ENCODE data around the gene PCSK4. TPM values are rescaled to one million over a fixed set of nuclear protein-coding genes. Genes with fewer than 3 reads are reported as not detected.

The PCSK4 gene
- total RNA-seq, 1 donor from 2014 or later: 3.2 TPM

- H3K27me3 Mint-ChIP-seq (ENCODE audit: unreplicated experiment): no peaks in the 10 kb centered on the region
- DNase-seq (ENCODE audit: extremely low spot score, unreplicated experiment): no peak
- H3K4me1 Mint-ChIP-seq (ENCODE audit: unreplicated experiment): peaks cover 10% of the 10 kb centered on the region
- no peaks in the 10 kb centered on the region for H3K9me3 Mint-ChIP-seq (ENCODE audit: unreplicated experiment)
- no peak overlapping the region for H3K27ac Mint-ChIP-seq (ENCODE audit: unreplicated experiment)
- H3K36me3 Mint-ChIP-seq (ENCODE audit: unreplicated experiment): peaks cover 6% of the 10 kb centered on the region
- no peak overlapping the region for H3K4me3 Mint-ChIP-seq (ENCODE audit: unreplicated experiment)
- no peak for TF ChIP-seq CTCF (IDR thresholded peaks at IDR 0.05)
Measured at GRCh38 chr19:1434040-1434366, 56.1 kb downstream of the PCSK4 start.

- Mint-ChIP-seq H3K4me1 (ENCODE audit: unreplicated experiment) (peaks cover 8% of the 10 kb centered on the region), H3K9me3 (ENCODE audit: unreplicated experiment) (no peaks in the 10 kb centered on the region), H3K27me3 (ENCODE audit: unreplicated experiment) (no peaks in the 10 kb centered on the region), H3K4me3 (ENCODE audit: unreplicated experiment) (no peak overlapping the region), H3K36me3 (ENCODE audit: unreplicated experiment) (peaks cover 6% of the 10 kb centered on the region), H3K27ac (ENCODE audit: unreplicated experiment) (no peak overlapping the region)
- no peak for DNase-seq (ENCODE audit: extremely low spot score, unreplicated experiment)
- no peak for TF ChIP-seq CTCF (IDR thresholded peaks at IDR 0.05)
Measured at GRCh38 chr19:1433119-1434039, 56.8 kb downstream of the PCSK4 start.

DNA sequence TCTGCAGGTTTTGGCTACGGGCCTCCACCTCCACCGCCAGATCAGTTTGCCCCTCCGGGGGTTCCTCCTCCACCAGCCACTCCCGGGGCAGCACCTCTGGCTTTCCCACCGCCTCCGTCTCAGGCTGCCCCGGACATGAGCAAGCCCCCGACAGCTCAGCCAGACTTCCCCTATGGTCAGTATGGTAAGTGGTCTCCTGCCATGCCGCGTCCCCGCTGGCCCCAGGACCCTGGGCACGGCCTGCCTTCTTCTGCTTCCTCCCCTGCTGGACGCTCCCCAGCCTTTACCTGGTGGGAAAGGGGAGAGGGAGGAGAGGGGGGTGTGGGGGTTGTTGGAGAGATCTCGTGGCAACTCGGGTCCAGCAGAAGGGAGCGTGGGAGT lies 57.7 kb downstream of the PCSK4 start:
- Mint-ChIP-seq H3K9me3 (ENCODE audit: unreplicated experiment) (no peaks in the 10 kb centered on the region), H3K4me3 (ENCODE audit: unreplicated experiment) (no peak overlapping the region), H3K27me3 (ENCODE audit: unreplicated experiment) (no peaks in the 10 kb centered on the region), H3K4me1 (ENCODE audit: unreplicated experiment) (no peaks in the 10 kb centered on the region), H3K36me3 (ENCODE audit: unreplicated experiment) (peaks cover 6% of the 10 kb centered on the region), H3K27ac (ENCODE audit: unreplicated experiment) (no peak overlapping the region)
- no peak for TF ChIP-seq CTCF (IDR thresholded peaks at IDR 0.05)
- DNase-seq (ENCODE audit: extremely low spot score, unreplicated experiment): no peak

GRCh38 chr19:1431759-1432506 lies 58.2 kb downstream of the PCSK4 start:
- no peak overlapping the region for H3K4me3 Mint-ChIP-seq (ENCODE audit: unreplicated experiment)
- no peak for TF ChIP-seq CTCF (IDR thresholded peaks at IDR 0.05)
- H3K27ac Mint-ChIP-seq (ENCODE audit: unreplicated experiment): no peak overlapping the region
- H3K36me3 Mint-ChIP-seq (ENCODE audit: unreplicated experiment): peaks cover 6% of the 10 kb centered on the region
- H3K9me3 Mint-ChIP-seq (ENCODE audit: unreplicated experiment): no peaks in the 10 kb centered on the region
- no peaks in the 10 kb centered on the region for H3K4me1 Mint-ChIP-seq (ENCODE audit: unreplicated experiment)
- H3K27me3 Mint-ChIP-seq (ENCODE audit: unreplicated experiment): no peaks in the 10 kb centered on the region
- DNase-seq (ENCODE audit: extremely low spot score, unreplicated experiment): no peak

Other genes starting within 250 kb of the PCSK4 start
- gene ATP5F1D, start 248.6 kb downstream of the PCSK4 start, total RNA-seq: 167 and 172 TPM in 2 replicates
- gene MIDN, start 241.8 kb downstream of the PCSK4 start, total RNA-seq: 98.1 and 103 TPM in 2 replicates
- gene CIRBP, start 221.0 kb downstream of the PCSK4 start, total RNA-seq: 401 and 408 TPM in 2 replicates
- 35.3 and 35.8 TPM in 2 replicates for gene FAM174C, start 214.8 kb downstream of the PCSK4 start, total RNA-seq
- gene EFNA2, start 204.5 kb downstream of the PCSK4 start, total RNA-seq: 3.8 and 4.2 TPM in 2 replicates
- 71.7 and 74.4 TPM in 2 replicates for gene NDUFS7, start 106.4 kb downstream of the PCSK4 start, total RNA-seq
- gene GAMT, start 88.8 kb downstream of the PCSK4 start, total RNA-seq: 31.2 and 35.3 TPM in 2 replicates
- 91.0 and 101 TPM in 2 replicates for gene DAZAP1, start 82.8 kb downstream of the PCSK4 start, total RNA-seq
- gene RPS15, start 52.0 kb downstream of the PCSK4 start, total RNA-seq: 932 and 969 TPM in 2 replicates
- gene APC2, start 40.2 kb downstream of the PCSK4 start, total RNA-seq: 1.2 and 1.5 TPM in 2 replicates
- gene C19orf25, start 11.1 kb downstream of the PCSK4 start, total RNA-seq: 38.0 and 38.9 TPM in 2 replicates
- gene REEP6, start 831 bp upstream of the PCSK4 start, total RNA-seq: 4.1 and 4.4 TPM in 2 replicates
- gene ADAMTSL5, start 22.7 kb upstream of the PCSK4 start, total RNA-seq: 4.4 and 6.4 TPM in 2 replicates
- 0.54 TPM in 1 of 2 replicates, not detected in the other for gene PLK5, start 33.7 kb upstream of the PCSK4 start, total RNA-seq
- 65.5 and 67.5 TPM in 2 replicates for gene MEX3D, start 78.0 kb upstream of the PCSK4 start, total RNA-seq
- 96.3 and 101 TPM in 2 replicates for gene MBD3, start 102.5 kb upstream of the PCSK4 start, total RNA-seq
- gene UQCR11, start 115.1 kb upstream of the PCSK4 start, total RNA-seq: 203 and 206 TPM in 2 replicates
- 180 and 189 TPM in 2 replicates for gene TCF3, start 162.3 kb upstream of the PCSK4 start, total RNA-seq